PC-3 (cell line): ENCODE results near the gene NEU2.

ENCODE experiments used
- EZH2phosphoT487 ChIP-seq: fragments of 300-600 bp; sonication (generic); IDR thresholded peaks from 2 replicates; pipeline ENCODE4 v1.6.1; 2018; ENCODE audit warnings: mild to moderate bottlenecking, antibody characterized with exemption, low read length, borderline replicate concordance
- TF ChIP-seq, protein P1 (sequence below): fragments of 300-600 bp; sonication (generic); conservative IDR thresholded peaks from 2 replicates; pipeline ENCODE4 v1.5.1; 2017; ENCODE audit warnings: antibody characterized with exemption, low read depth, mild to moderate bottlenecking, low read length

DNA sequence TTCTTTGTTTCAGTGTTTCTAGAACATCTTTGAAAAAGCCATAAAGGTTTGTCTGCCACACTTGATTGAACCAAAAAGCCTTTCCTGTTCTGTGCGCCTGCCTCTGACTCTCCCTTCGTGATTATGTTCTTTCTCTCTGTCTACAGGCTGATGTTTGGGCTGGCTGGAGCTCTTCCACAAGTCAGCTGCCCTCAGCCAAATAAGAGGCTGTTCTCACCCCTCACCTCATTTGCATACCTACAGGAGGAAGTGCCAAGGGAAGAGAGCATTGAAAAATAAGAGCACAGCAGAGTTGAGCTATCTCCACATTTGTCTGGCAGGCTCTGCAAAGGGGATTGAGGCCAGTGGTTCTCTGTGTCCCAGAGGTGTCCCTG is 43.5 kb downstream of the NEU2 start:
- TF ChIP-seq, protein P1, sequence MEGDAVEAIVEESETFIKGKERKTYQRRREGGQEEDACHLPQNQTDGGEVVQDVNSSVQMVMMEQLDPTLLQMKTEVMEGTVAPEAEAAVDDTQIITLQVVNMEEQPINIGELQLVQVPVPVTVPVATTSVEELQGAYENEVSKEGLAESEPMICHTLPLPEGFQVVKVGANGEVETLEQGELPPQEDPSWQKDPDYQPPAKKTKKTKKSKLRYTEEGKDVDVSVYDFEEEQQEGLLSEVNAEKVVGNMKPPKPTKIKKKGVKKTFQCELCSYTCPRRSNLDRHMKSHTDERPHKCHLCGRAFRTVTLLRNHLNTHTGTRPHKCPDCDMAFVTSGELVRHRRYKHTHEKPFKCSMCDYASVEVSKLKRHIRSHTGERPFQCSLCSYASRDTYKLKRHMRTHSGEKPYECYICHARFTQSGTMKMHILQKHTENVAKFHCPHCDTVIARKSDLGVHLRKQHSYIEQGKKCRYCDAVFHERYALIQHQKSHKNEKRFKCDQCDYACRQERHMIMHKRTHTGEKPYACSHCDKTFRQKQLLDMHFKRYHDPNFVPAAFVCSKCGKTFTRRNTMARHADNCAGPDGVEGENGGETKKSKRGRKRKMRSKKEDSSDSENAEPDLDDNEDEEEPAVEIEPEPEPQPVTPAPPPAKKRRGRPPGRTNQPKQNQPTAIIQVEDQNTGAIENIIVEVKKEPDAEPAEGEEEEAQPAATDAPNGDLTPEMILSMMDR: no peak
- TF ChIP-seq EZH2phosphoT487: no peak
